Ovary (tissue), 9 donors: ENCODE results near the gene THAP8. TPM values are rescaled to one million over a fixed set of nuclear protein-coding genes. Genes with fewer than 3 reads are reported as not detected.

Experiments
- DNase-seq, 5 donors: peaks; one replicate each; pipeline ENCODE4 v3.0.0-alpha.2; 2019 to 2020
- H3K27ac ChIP-seq, 2 donors: fragments of 200-600 bp; one replicate each; pipeline versions ENCODE4 v1.5.1 to v1.8.0; 2019 to 2022
- H3K27me3 ChIP-seq: fragments of 200-600 bp; one replicate; pipeline ENCODE4 v1.8.0; 2022
- H3K36me3 ChIP-seq: fragments of 200-600 bp; sonication (generic); one replicate; pipeline ENCODE4 v1.5.1; 2019
- H3K4me1 ChIP-seq: one replicate; pipeline ENCODE4 v1.8.1; 2013; ENCODE audit warnings: mild to moderate bottlenecking, moderate library complexity; ENCODE audit not compliant: insufficient read depth
- H3K4me3 ChIP-seq: fragments of 200-600 bp; sonication (generic); one replicate; pipeline ENCODE4 v1.5.1; 2017
- H3K9me3 ChIP-seq, 2 donors: fragments of 200-600 bp in 1 of 2; sonication (generic) in 1 of 2; one replicate each; pipeline versions ENCODE4 v1.5.1 to v1.8.1; 2013 to 2019; ENCODE audit warnings: mild to moderate bottlenecking in 1 of 2, moderate library complexity in 1 of 2
- EP300 ChIP-seq: sonication (generic); formaldehyde crosslinking; IDR thresholded peaks from one replicate; pipeline ENCODE4 v1.6.1; 2017; ENCODE audit warnings: antibody characterized with exemption
- POLR2A ChIP-seq: fragments of 450-650 bp; IDR thresholded peaks from one replicate; pipeline ENCODE4 v1.6.1; 2017; ENCODE audit warnings: antibody characterized with exemption, mild to moderate bottlenecking, moderate library complexity
- WGBS, 3 donors: extraction: QIAGEN DNeasy Blood & Tissue Kit in 1 of 3; methylation state at CpG; one replicate each; pipeline versions ENCODE4 v1.1.5 to v1.1.7; 2013 to 2017; 5-methylcytosine and 5-hydroxymethylcytosine counted together
- intact Hi-C, 4 donors: fragments of 100-400 bp; cut with DNase I; formaldehyde crosslinking; loops; one replicate each; pipeline versions ENCODE4 v1.11.0 to v1.15.1; 2022 to 2023
- polyA plus RNA-seq, 2 donors: library from polyadenylated mRNA; stranded (reverse); fragments of 200-250 nt in 1 of 2; fragments of 350-450 nt in 1 of 2; fragmentation: Illumina TruSeq in 1 of 2; extraction: RNeasy Lipid Tissue Mini Kit (QIAGEN cat#74804) in 1 of 2; gene quantifications; one replicate each; pipeline ENCODE4 v1.2.3, GENCODE V29; 2013 to 2014
- total RNA-seq, 7 donors: library from RNA; depleted of rRNA in 2 of 7; stranded (reverse); fragments of >200 nt in 2 of 7; fragmentation: NEBNext Ultra II Directional in 3 of 7; extraction: Animal tissue kit (Norgen Biotek cat#: 25700) in 3 of 7; gene quantifications; one replicate each; pipeline versions ENCODE4 v1.1.0 to v1.2.4, GENCODE V29; 2016 to 2023
- TF ChIP-seq, protein P1 (sequence below), 3 donors: fragments of 450-650 bp in 2 of 3; fragments of 200-600 bp in 1 of 3; IDR thresholded peaks; one replicate each; pipeline versions ENCODE4 v1.5.1 to v1.8.0; 2016 to 2022; ENCODE audit warnings: antibody characterized with exemption in 3 of 3, mild to moderate bottlenecking in 1 of 3
- donor health status: DM: no; HTN: no; CAD: no; lungs with moderate emphysema.
- donor health status: DM: no; HTN: no; CAD: no.
- donor health status: Bipolar disorder and iron deficiency.
- donor health status: DM: yes; HTN: yes; CAD: no.
- donor health status: DM: no; HTN: no; CAD: no.
- donor health status: DM: yes; HTN: yes; CAD: no.

The THAP8 gene
- total and polyA plus RNA-seq, 9 donors = 1.9 to 7.9 (median 6.4) TPM

GRCh38 chr19:36019061-36019670 is 34.9 kb downstream of the THAP8 start:
- 83 to 88% (median 84%) methylated on average over 22 of the region's 22 CpGs for WGBS, 3 donors
- H3K4me1 ChIP-seq = no peaks in the 10 kb centered on the region
- TF ChIP-seq POLR2A (no peak), EP300 (no peak)
- TF ChIP-seq, protein P1, sequence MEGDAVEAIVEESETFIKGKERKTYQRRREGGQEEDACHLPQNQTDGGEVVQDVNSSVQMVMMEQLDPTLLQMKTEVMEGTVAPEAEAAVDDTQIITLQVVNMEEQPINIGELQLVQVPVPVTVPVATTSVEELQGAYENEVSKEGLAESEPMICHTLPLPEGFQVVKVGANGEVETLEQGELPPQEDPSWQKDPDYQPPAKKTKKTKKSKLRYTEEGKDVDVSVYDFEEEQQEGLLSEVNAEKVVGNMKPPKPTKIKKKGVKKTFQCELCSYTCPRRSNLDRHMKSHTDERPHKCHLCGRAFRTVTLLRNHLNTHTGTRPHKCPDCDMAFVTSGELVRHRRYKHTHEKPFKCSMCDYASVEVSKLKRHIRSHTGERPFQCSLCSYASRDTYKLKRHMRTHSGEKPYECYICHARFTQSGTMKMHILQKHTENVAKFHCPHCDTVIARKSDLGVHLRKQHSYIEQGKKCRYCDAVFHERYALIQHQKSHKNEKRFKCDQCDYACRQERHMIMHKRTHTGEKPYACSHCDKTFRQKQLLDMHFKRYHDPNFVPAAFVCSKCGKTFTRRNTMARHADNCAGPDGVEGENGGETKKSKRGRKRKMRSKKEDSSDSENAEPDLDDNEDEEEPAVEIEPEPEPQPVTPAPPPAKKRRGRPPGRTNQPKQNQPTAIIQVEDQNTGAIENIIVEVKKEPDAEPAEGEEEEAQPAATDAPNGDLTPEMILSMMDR (IDR thresholded peaks at IDR 0.05) = no peak
- H3K27ac ChIP-seq = no peak overlapping the region
- H3K27me3 ChIP-seq = no peaks in the 10 kb centered on the region
- H3K4me3 ChIP-seq = no peak overlapping the region
- H3K9me3 ChIP-seq = no peaks in the 10 kb centered on the region
- intact Hi-C loops = no loop called here
- DNase-seq = no peak
- no peaks in the 10 kb centered on the region for H3K36me3 ChIP-seq

- peaks cover 2% of the 10 kb centered on the region for H3K4me1 ChIP-seq
- H3K9me3 ChIP-seq = no peaks in the 10 kb centered on the region
- TF ChIP-seq EP300 = no peak
- peak; percentile 27 for TF ChIP-seq POLR2A
- intact Hi-C loops = no loop called here
- DNase-seq = peak; percentile 99 to 100 (median 99)
- peak within 1 kb of the TSS; percentile 33 to 70 for H3K27ac ChIP-seq
- WGBS, 3 donors = 2 to 4% (median 2%) methylated on average over 42 of the region's 42 CpGs
- no peaks in the 10 kb centered on the region for H3K36me3 ChIP-seq
- H3K27me3 ChIP-seq = no peaks in the 10 kb centered on the region
- peak within 1 kb of the TSS; percentile 66 for H3K4me3 ChIP-seq
Measured at GRCh38 chr19:36014012-36014924, 39.8 kb downstream of the THAP8 start, which contains the start of gene ALKBH6. TSS of gene ALKBH6 (minus strand) at chr19:36014213. CDS start at chr19:36013397, 816 bp downstream.

GRCh38 chr19:36013280-36014011 is 40.6 kb downstream of the THAP8 start:
- intact Hi-C loops = no loop called here
- Histone ChIP-seq H3K4me1 (peaks cover 2% of the 10 kb centered on the region), H3K36me3 (no peaks in the 10 kb centered on the region), H3K27me3 (no peaks in the 10 kb centered on the region), H3K9me3 (no peaks in the 10 kb centered on the region), H3K27ac (peak overlapping the region; percentile 33 to 70), H3K4me3 (peak overlapping the region; percentile 66)
- 21 to 28% (median 24%) methylated on average over 15 of the region's 15 CpGs for WGBS, 3 donors
- no peak for TF ChIP-seq EP300
- no peak for TF ChIP-seq POLR2A
- TF ChIP-seq, protein P1 (IDR thresholded peaks at IDR 0.05) = no peak
- DNase-seq = peak in 2 of 5 donors; percentile 44 to 48

DNA sequence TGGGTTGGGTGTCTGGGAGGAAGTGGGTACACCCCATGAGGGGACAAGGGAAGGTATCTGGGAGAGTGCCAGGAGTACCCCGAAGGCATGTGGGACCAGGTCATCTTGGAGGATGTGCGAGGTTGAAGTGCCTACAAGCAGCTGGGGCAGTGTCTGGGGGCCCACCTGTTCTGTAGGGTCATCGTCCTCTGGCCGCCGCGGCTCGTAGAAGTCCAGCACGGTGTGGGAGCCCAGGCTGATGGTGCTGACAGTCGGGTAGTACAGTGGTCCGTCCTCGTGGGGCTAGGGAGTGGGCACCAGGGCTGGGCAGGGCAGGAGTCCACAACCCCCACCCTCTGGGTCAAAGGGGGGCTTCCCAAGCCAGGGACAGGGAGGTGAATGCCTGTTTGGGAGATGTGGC is 43.7 kb downstream of the THAP8 start:
- Histone ChIP-seq H3K36me3 (no peaks in the 10 kb centered on the region), H3K4me3 (no peak overlapping the region), H3K9me3 (no peaks in the 10 kb centered on the region), H3K27me3 (no peaks in the 10 kb centered on the region), H3K4me1 (peaks cover 4% of the 10 kb centered on the region), H3K27ac (no peak overlapping the region)
- WGBS, 3 donors = 88 to 96% (median 89%) methylated on average over 7 to 11 of the region's 11 CpGs
- TF ChIP-seq EP300 (no peak), POLR2A (no peak)
- TF ChIP-seq, protein P1 (IDR thresholded peaks at IDR 0.05) = no peak
- intact Hi-C loops = no loop called here
- DNase-seq = peak in 1 of 5 donors; percentile 46
